ENCODE data around the gene FAM241B.

The FAM241B gene, protein sequence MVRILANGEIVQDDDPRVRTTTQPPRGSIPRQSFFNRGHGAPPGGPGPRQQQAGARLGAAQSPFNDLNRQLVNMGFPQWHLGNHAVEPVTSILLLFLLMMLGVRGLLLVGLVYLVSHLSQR

DNA sequence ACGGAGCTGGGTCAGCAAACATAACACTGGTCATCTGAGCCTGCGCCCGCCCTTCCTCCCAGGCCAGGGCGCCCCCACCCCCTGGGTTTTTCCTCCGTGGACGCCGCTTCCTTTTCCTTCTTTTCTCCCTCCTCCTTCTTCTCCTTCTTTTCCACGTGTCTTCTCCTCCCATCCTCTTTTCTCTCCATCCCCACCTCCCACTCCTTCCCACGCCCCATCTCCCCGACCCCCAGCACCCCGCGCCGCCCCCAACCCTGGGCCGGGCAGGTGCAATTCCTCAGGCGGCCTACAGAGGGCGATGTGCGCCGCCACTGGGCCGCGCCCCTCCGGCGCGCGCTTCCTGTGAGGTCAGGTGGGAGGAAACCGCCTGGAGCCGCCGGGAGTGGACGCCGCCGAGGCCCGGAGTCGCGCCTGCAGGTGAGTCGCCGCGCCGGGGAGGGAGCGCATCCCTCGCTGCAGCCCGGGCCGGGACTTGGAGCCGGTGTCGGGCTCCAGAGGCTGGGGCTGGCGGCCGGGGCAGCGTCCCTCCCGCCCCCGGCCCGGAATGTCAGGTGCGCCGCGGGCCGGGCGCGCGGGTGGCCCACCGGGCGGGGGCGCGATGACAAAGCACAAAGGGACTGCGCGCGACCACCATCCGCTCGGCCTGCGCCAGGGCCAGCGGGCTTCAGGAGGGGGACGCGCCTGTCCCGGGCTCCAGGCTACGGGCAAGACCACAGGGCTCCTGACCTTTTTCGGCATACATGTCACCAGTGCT, at the start of gene FAM241B:
TSS of gene FAM241B (plus strand) at position 351 of the 754 bp plus-strand sequence. CDS start 1,497 bp downstream, outside the sequence.
- peak; percentile 20 to 22 for DNase-seq (ENCODE audit: low read depth in 2 of 2)
- peak within 1 kb of the TSS in 1 of 2 donors; percentile 32 for H3K4me3 ChIP-seq (replicated peaks in 1 of 2; ENCODE audit: low read depth in 2 of 2, low read length in 2 of 2)
- peak; percentile 66 for TF ChIP-seq CTCF (IDR thresholded peaks at IDR 0.05; ENCODE audit: low read depth, low read length)

DNA sequence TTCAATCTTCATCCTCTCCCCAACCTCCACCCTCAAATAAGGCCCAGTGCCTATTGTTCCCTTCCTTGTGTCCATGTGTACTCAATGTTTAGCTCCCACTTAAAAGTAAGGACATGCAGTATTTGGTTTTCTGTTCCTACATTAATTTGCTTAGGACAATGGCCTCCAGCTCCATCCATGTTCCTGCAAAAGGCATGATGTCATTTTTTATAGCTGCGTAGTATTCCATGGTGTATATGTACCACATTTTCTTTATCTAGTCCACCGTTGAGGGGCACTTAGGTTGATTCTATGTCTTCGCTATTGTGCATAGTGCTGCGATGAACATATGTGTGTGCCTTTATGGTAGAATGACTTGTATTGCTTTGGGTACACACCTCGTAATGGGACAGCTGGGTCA, 49.6 kb upstream of the FAM241B start:
- H3K4me3 ChIP-seq (replicated peaks in 1 of 2; ENCODE audit: low read depth in 2 of 2, low read length in 2 of 2), result no peak overlapping the region
- TF ChIP-seq CTCF (IDR thresholded peaks at IDR 0.05; ENCODE audit: low read depth, low read length), result no peak

GRCh38 chr10:69583106-69583505, 46.9 kb upstream of the FAM241B start:
- H3K4me3 ChIP-seq (replicated peaks in 1 of 2; ENCODE audit: low read depth in 2 of 2, low read length in 2 of 2), result no peak overlapping the region
- no peak for TF ChIP-seq CTCF (IDR thresholded peaks at IDR 0.05; ENCODE audit: low read depth, low read length)
- no peak for DNase-seq (ENCODE audit: low read depth in 2 of 2)

More for the DNA sequence above, 49.6 kb upstream of the FAM241B start:
- DNase-seq (ENCODE audit: low read depth in 2 of 2), result no peak

GRCh38 chr10:69584624-69585023, 45.4 kb upstream of the FAM241B start:
- H3K4me3 ChIP-seq (replicated peaks in 1 of 2; ENCODE audit: low read depth in 2 of 2, low read length in 2 of 2), result no peak overlapping the region
- TF ChIP-seq CTCF (IDR thresholded peaks at IDR 0.05; ENCODE audit: low read depth, low read length), result no peak
- DNase-seq (ENCODE audit: low read depth in 2 of 2), result no peak

DNA sequence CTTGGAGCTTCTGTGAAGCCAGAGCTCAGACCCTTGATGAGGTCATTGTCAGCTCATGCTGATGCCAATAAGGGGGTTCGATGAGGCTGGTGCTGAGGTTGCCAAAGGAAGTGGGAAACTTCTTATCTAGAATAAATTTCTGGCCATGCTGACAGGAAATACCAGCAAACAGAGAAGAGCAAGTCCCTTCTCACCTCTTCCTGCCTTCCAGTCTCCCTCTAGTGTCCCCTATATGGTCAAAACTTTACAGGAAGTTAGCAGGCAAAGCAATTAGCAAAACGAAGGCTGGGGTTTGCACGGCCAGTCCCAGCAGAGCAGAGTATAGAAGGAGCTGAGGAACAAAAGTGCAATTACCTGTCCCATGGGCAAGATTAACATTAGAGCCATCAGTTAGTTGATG, 41.7 kb upstream of the FAM241B start:
- no peak overlapping the region for H3K4me3 ChIP-seq (replicated peaks in 1 of 2; ENCODE audit: low read depth in 2 of 2, low read length in 2 of 2)
- no peak for DNase-seq (ENCODE audit: low read depth in 2 of 2)
- no peak for TF ChIP-seq CTCF (IDR thresholded peaks at IDR 0.05; ENCODE audit: low read depth, low read length)

- no peak for DNase-seq (ENCODE audit: low read depth in 2 of 2)
- no peak for TF ChIP-seq CTCF (IDR thresholded peaks at IDR 0.05; ENCODE audit: low read depth, low read length)
- H3K4me3 ChIP-seq (replicated peaks in 1 of 2; ENCODE audit: low read depth in 2 of 2, low read length in 2 of 2), result no peak overlapping the region
Observed at GRCh38 chr10:69600761-69601330, 29.2 kb upstream of the FAM241B start.

All from cardiac fibroblast (primary cell).